Heart right ventricle (tissue), 16 donors: Measurements from ENCODE around the gene FBXO2. TPM values are rescaled to one million over a fixed set of nuclear protein-coding genes. Genes with fewer than 3 reads are reported as not detected.

Source experiments
- ATAC-seq, 8 donors: fragments of 200-7000 bp; cut with Tn5 transposase; one replicate each; pipeline ENCODE4 v1.9.1; 2020; ENCODE audit warnings: mild to moderate bottlenecking in 8 of 8, moderate library complexity in 8 of 8, moderate number of reproducible peaks in 1 of 8
- DNase-seq, 2 donors: peaks; one replicate each; pipeline ENCODE4 v3.0.0-alpha.2; 2020
- H3K27ac ChIP-seq, 10 donors: fragments of 200-600 bp; sonication (generic) in 2 of 10; one replicate each; pipeline versions ENCODE4 v1.5.0 to v1.8.0; 2020 to 2022; ENCODE audit warnings: mild to moderate bottlenecking in 3 of 10
- H3K27me3 ChIP-seq, 7 donors: fragments of 200-600 bp; one replicate each; pipeline ENCODE4 v1.8.0; 2021 to 2022; ENCODE audit warnings: mild to moderate bottlenecking in 2 of 7
- H3K36me3 ChIP-seq, 9 donors: fragments of 200-600 bp; sonication (generic) in 1 of 9; one replicate each; pipeline versions ENCODE4 v1.5.0 to v1.8.0; 2020 to 2022; ENCODE audit warnings: mild to moderate bottlenecking in 2 of 9
- H3K4me1 ChIP-seq, 9 donors: fragments of 200-600 bp; sonication (generic) in 1 of 9; one replicate each; pipeline versions ENCODE4 v1.5.0 to v1.8.0; 2020 to 2022; ENCODE audit warnings: mild to moderate bottlenecking in 4 of 9
- H3K4me3 ChIP-seq, 10 donors: fragments of 200-600 bp; sonication (generic) in 2 of 10; one replicate each; pipeline versions ENCODE4 v1.5.0 to v1.8.0; 2020 to 2022; ENCODE audit warnings: mild to moderate bottlenecking in 7 of 10, moderate library complexity in 2 of 10
- H3K9me3 ChIP-seq, 11 donors: fragments of 200-600 bp in 10 of 11; sonication (generic) in 2 of 11; one replicate each; pipeline versions ENCODE4 v1.5.0 to v1.8.0; 2013 to 2022; ENCODE audit warnings: mild to moderate bottlenecking in 2 of 11, control low read depth in 1 of 11, moderate library complexity in 1 of 11
- WGBS, 2 donors: extraction: QIAGEN DNeasy Blood & Tissue Kit; methylation state at CpG; one replicate each; pipeline ENCODE4 v1.1.7; 2013; ENCODE audit warnings: inconsistent platforms in 1 of 2; 5-methylcytosine and 5-hydroxymethylcytosine counted together
- intact Hi-C, 10 donors: fragments of 100-400 bp; cut with DNase I; formaldehyde crosslinking; loops; one replicate each; pipeline versions ENCODE4 v1.11.1 to v1.14.2; 2022
- polyA plus RNA-seq, 2 donors: library from polyadenylated mRNA; stranded (reverse); fragments of 200-250 nt; gene quantifications; one replicate each; pipeline ENCODE4 v1.2.3, GENCODE V29; 2013
- total RNA-seq, 10 donors: library from RNA; stranded (reverse); fragmentation: NEBNext Ultra II Directional in 3 of 10; extraction: Animal tissue kit (Norgen Biotek cat#: 25700) in 3 of 10; gene quantifications; one replicate each; pipeline versions ENCODE4 v1.2.1 to v1.2.4, GENCODE V29; 2021 to 2023
- TF ChIP-seq, protein P1 (sequence below), 9 donors: fragments of 200-600 bp; sonication (generic) in 2 of 9; IDR thresholded peaks; one replicate each; pipeline versions ENCODE4 v1.5.0 to v1.8.0; 2021 to 2022; ENCODE audit warnings: antibody characterized with exemption in 9 of 9, mild to moderate bottlenecking in 5 of 9, moderate library complexity in 1 of 9
- donor health status: Arrhythmogenic right ventricular cardiomyopathy.
- donor health status: ischemic (EF 13 %, LVEDD 7.1; RV severe dilation, severe dysfunction).
- donor health status: healthy with polysubstance abuse.
- donor health status: DM: no; HTN: yes; CAD: no.
- donor health status: DM: no; HTN: no; CAD: no.
- donor health status: ischemic (EF 25% LVEDD 6.9; RV normal size, moderate dysfunction).
- donor health status: ischemic (EF 25% LVEDD 5.7; RV mildly dilated, moderate dysfunction).
- donor health status: healthy.
- donor health status: DM: yes; HTN: yes; CAD: no.
- donor health status: Ischemic cardiomyopathy.
- donor health status: ischemic (EF 35%, LVEDD 5.7; RV mildly dilated, moderate dysfunction).
- donor health status: nonischemic (EF 11% LVEDD 7.7; RV severe dilation, severe dysfunction).
- donor health status: DM: yes; HTN: yes; CAD: no.
- donor health status: PGD.
- donor health status: ischemic (EF 29% LVEDD 5.4; RV normal size, mild dysfunction).
- donor health status: nonischemic (EF 23%, LVEDD 6.1; RV moderate dilation, normal function).

Gene FBXO2
- total and polyA plus RNA-seq, 12 donors, result 0.70 to 5.5 (median 2.0) TPM

DNA sequence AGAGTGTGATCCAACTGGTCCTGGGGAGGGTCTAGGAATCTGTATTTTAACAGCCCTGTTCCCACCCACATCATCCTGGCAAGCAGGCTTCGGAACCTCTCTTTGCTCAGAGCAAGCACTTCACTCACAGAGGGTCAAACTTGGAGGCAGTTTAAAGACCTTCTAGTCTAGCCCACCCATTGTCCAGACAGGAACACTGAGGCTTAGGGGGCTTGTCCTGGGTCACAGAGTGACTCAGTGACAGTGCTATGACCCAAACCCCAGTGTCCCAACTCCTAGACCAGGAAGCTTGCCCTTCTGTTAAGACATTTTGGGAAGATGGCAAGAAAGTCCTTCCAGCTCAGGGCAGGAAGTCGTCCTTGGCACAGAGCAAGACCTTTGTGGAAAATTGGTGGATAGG is 36.5 kb downstream of the FBXO2 start:
- TF ChIP-seq, protein P1, sequence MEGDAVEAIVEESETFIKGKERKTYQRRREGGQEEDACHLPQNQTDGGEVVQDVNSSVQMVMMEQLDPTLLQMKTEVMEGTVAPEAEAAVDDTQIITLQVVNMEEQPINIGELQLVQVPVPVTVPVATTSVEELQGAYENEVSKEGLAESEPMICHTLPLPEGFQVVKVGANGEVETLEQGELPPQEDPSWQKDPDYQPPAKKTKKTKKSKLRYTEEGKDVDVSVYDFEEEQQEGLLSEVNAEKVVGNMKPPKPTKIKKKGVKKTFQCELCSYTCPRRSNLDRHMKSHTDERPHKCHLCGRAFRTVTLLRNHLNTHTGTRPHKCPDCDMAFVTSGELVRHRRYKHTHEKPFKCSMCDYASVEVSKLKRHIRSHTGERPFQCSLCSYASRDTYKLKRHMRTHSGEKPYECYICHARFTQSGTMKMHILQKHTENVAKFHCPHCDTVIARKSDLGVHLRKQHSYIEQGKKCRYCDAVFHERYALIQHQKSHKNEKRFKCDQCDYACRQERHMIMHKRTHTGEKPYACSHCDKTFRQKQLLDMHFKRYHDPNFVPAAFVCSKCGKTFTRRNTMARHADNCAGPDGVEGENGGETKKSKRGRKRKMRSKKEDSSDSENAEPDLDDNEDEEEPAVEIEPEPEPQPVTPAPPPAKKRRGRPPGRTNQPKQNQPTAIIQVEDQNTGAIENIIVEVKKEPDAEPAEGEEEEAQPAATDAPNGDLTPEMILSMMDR (IDR thresholded peaks at IDR 0.05), result no peak
- intact Hi-C loops, result no loop called here
- Histone ChIP-seq H3K4me1 (peaks cover 0 to 7% (median 0%) of the 10 kb centered on the region in 9 donors), H3K9me3 (no peaks in the 10 kb centered on the region), H3K27ac (no peak overlapping the region), H3K36me3 (no peaks in the 10 kb centered on the region), H3K4me3 (no peak overlapping the region), H3K27me3 (peaks cover 0 to 68% (median 25%) of the 10 kb centered on the region in 7 donors)
- WGBS, 2 donors, result 82 to 85% methylated on average over 2 of the region's 2 CpGs
- DNase-seq (no peak), ATAC-seq (no peak)

DNA sequence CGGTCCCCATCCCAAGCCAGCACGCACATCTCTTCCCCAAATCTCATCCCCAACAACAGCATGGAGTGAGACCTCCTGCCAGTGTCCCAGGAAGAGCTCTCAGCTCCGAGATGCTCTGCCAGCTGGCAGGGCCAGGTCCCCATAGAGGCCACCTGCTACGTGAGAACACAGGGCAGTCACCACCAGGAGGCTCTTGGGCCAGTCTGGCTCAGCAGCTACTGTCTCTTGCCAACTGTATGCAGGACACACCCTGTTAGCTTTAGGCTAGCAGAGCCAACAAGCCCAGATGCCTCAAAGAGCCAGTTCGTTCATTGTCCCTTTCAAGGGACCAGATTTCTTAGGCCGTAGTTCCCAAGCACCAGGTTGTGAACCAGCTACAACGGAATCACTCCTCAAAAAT is 36.9 kb downstream of the FBXO2 start:
- TF ChIP-seq, protein P1 (IDR thresholded peaks at IDR 0.05), result no peak
- no peak overlapping the region for H3K4me3 ChIP-seq
- H3K4me1 ChIP-seq, result peaks cover 0 to 7% (median 0%) of the 10 kb centered on the region in 9 donors
- ATAC-seq (no peak), DNase-seq (no peak)
- no peaks in the 10 kb centered on the region for H3K9me3 ChIP-seq
- H3K36me3 ChIP-seq, result no peaks in the 10 kb centered on the region
- peaks cover 0 to 70% (median 25%) of the 10 kb centered on the region in 7 donors for H3K27me3 ChIP-seq
- H3K27ac ChIP-seq, result no peak overlapping the region
- 64 to 70% methylated on average over 7 of the region's 7 CpGs for WGBS, 2 donors
- intact Hi-C loops, result no loop called here

DNA sequence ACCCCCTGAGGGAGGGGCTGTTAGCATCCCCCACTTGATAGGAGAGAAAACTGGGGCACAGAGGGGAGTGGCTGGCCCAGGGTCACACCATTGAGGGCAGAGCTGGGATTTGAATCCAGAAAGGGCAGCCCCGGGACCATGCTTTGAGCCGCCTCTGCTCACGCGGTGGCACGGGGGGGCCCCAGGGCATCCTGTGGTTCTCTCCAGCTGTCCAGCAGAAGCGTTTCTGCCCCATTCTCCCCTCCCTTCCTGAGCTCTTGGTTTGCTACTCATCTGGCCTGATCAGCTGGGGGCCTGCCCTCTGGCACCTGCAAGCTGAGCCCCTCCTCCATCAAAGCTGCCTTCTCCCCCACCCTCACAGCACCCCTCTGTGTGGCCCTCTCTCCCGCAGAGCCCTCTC is 37.5 kb downstream of the FBXO2 start:
- Histone ChIP-seq H3K4me1 (peaks cover 0 to 7% (median 0%) of the 10 kb centered on the region in 9 donors), H3K9me3 (no peaks in the 10 kb centered on the region), H3K36me3 (no peaks in the 10 kb centered on the region), H3K4me3 (no peak overlapping the region), H3K27me3 (peaks cover 0 to 70% (median 25%) of the 10 kb centered on the region in 7 donors), H3K27ac (no peak overlapping the region)
- intact Hi-C loops, result no loop called here
- WGBS, 2 donors, result 66 to 73% methylated on average over 7 of the region's 7 CpGs
- TF ChIP-seq, protein P1 (IDR thresholded peaks at IDR 0.05), result no peak
- ATAC-seq (no peak), DNase-seq (no peak)

DNA sequence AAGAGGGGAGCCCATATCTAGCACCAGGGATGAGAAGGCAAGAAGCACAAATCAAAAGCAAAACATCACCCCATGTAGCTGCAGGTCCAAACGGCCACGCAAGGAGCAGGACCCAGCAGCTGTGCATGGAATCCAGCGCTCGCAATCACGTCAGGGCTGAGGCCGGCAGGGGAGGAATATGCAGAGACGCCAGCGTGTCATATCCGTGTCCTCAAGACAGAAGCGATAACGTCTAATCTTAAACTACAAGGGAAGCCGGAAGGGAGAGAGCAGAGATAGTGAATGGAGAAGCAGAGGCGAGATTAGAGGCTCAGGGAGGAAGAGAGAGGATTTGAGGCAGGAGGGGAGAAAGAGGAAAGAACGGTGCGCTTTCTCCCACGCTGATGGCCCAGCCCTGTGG is 39.1 kb downstream of the FBXO2 start:
- TF ChIP-seq, protein P1 (IDR thresholded peaks at IDR 0.05), result no peak
- Histone ChIP-seq H3K4me3 (no peak overlapping the region), H3K9me3 (no peaks in the 10 kb centered on the region), H3K36me3 (no peaks in the 10 kb centered on the region), H3K27ac (no peak overlapping the region), H3K4me1 (peaks cover 0 to 7% (median 0%) of the 10 kb centered on the region in 9 donors), H3K27me3 (peaks cover 0 to 60% (median 18%) of the 10 kb centered on the region in 7 donors)
- no peak for ATAC-seq
- 12 to 17% methylated on average over 16 of the region's 16 CpGs for WGBS, 2 donors
- no peak for DNase-seq
- intact Hi-C loops, result no loop called here
